ENCODE data around the gene IFITM2. TPM values are rescaled to one million over a fixed set of nuclear protein-coding genes. Genes with fewer than 3 reads are reported as not detected.
"Not testable (repeated sequence)": the region's sequence is repeated elsewhere in the genome, so short reads cannot be mapped to it uniquely, and the experiment has no call there.

IFITM2 gene
- total RNA-seq, 2 experiments from 2014 or later, result 1,890 to 1,949 TPM

DNA sequence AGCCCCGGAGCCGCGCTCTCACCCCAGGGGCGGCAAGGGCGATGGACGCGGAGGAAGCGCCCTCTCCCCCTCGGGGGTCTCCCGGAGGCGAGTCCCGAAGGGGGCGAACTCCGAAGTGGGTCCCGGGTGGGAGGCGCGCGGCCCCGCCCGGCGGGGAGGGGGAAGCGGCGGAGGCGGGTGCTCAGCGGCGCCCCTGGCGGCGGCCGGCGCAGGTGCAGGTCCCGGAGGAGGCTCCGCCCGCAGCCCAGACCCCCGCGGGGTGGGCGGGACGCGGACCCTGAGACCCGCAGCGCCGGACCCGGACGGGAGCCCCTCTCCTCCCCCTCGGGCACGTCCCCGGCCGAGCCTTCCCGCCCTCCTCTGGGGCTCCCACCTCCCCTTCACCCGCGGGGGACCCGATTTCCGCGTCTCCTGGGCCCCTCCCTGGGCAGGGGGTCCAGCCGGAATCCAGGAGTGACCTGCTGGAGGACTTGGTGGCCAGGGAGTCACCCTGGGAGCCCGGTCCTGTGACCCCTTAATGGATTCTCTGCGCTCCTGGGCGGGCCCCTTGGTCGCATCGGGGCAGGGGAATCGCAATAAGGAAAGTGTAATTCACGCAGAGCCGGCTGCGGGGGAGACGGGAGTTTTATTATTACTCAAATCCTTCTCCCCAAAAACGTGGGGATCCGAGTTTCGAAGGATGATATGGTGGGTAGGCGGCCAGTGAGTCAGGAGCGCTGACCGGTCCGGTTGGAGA, 3.6 kb downstream of the IFITM2 start:
- not testable (repeated sequence) for H3K9me3 Mint-ChIP-seq, DNase-seq, H3K27me3 Mint-ChIP-seq
- H3K27ac Mint-ChIP-seq, result peak overlapping the region; percentile 100
- peaks cover 23% of the 10 kb centered on the region for H3K4me1 Mint-ChIP-seq
- peaks cover 42% of the 10 kb centered on the region for H3K36me3 Mint-ChIP-seq
- H3K4me3 Mint-ChIP-seq, result peak overlapping the region; percentile 97
- POLR2A ChIA-PET, result interaction anchor here (1.0 to 7.2 kb wide), 15 partner anchors 9 to 195 kb away, joined by 3 to 200 read pairs (median 11); partner anchors contain the start of genes BET1L, IFITM5, NLRP6 and PGGHG
- peak; percentile 1 for ATAC-seq (ENCODE audit: low read depth)

DNA sequence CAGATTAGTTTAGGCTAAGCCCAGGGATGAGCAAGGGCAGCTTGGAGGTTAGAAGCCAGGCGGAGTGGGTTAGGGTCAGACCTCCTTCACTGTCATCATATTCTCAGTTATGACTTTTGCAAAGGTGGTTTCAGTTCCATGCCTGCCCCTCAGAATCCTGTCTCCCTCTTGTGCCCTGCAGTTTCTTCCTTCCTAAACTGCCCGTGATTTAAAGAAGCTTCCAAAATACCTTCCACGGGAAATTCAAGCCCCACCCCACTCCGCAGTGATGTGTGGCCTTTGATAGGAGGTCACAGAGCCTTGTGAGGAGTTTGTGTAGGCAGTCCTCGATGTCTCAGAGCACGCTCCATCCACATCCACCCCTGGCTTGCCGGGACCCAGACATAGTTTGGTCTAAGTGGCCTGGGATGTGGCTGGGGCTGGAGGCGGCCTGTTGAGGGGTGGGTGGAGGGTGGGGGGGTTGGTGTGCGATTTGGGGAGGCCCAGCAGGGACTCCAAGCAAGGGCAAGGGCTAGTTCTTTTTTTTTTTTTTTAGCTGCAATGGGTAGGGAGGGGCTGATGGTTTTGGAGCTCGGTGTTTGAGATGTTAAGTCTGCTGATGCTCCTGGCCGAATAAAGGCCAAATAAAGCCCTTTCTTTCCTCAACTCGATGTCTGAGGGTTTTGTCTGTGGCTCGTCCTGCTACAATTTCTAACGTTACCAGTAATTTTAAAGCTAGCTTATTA, 4.6 kb downstream of the IFITM2 start:
- Mint-ChIP-seq H3K27me3 (no peaks in the 10 kb centered on the region), H3K4me3 (peak overlapping the region; percentile 97), H3K9me3 (no peaks in the 10 kb centered on the region), H3K4me1 (peaks cover 22% of the 10 kb centered on the region), H3K36me3 (peaks cover 52% of the 10 kb centered on the region), H3K27ac (peak overlapping the region; percentile 100)
- peak; percentile 6 for ATAC-seq (ENCODE audit: low read depth)
- POLR2A ChIA-PET, result interaction anchor here (0.5 to 7.2 kb wide), 25 partner anchors 8 to 223 kb away, joined by 3 to 200 read pairs (median 6); partner anchors contain the start of genes BET1L, HRAS, IFITM5 and NLRP6
- no peak for DNase-seq

DNA sequence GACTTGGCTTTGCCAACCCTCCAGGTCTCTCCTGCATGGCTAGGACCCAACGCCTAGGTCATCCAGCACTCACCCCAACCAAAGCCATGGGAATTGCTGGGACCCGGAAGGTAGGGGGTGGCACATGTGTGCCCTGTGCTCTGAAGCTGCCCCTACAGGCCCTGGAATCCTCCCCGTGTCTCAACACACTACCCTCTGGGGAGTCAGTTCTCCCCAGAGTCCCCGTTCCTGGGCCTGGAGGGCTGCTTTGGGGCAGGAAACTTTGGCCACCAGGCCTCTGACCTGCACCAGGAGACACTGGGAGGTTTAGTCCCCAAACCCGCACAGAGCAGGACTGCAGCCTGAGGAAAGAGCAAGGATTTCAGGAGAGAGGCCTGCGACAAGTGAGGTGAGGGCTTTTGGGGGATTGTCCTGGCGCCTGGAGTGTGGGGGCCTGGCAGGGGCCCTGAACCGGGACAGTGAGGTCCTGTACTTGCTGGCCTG, 5.7 kb downstream of the IFITM2 start:
- H3K27me3 Mint-ChIP-seq, result no peaks in the 10 kb centered on the region
- no peaks in the 10 kb centered on the region for H3K9me3 Mint-ChIP-seq
- H3K4me3 Mint-ChIP-seq, result peak overlapping the region; percentile 97
- DNase-seq, result no peak
- peaks cover 57% of the 10 kb centered on the region for H3K36me3 Mint-ChIP-seq
- POLR2A ChIA-PET, result interaction anchor here (0.5 to 7.2 kb wide), 13 partner anchors 8 to 106 kb away, joined by 3 to 200 read pairs (median 19); partner anchors contain the start of genes BET1L, IFITM5, NLRP6 and PGGHG
- H3K27ac Mint-ChIP-seq, result peak overlapping the region; percentile 100
- H3K4me1 Mint-ChIP-seq, result peaks cover 26% of the 10 kb centered on the region
- ATAC-seq (ENCODE audit: low read depth), result no peak

DNA sequence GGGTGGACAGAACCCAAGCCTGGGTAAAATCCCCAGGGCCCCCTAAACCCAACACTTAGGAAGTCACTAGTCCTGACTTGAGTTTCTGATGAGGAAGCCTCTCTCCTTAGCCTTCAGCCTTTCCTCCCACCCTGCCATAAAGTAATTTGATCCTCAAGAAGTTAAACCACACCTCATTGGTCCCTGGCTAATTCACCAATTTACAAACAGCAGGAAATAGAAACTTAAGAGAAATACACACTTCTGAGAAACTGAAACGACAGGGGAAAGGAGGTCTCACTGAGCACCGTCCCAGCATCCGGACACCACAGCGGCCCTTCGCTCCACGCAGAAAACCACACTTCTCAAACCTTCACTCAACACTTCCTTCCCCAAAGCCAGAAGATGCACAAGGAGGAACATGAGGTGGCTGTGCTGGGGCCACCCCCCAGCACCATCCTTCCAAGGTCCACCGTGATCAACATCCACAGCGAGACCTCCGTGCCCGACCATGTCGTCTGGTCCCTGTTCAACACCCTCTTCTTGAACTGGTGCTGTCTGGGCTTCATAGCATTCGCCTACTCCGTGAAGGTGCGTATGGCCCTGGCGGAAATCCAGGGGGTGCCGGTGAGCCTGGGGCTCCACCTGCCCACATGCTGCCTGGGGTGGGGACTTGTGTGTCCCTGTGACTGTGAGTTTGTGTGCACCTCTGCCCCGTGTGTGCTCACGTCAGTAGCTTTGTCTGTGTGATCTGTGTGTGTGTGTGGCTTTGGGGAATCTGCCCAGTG, 6.4 kb downstream of the IFITM2 start, which contains the start of gene IFITM1:
TSS of gene IFITM1 (plus strand) at position 254 of the 767 bp plus-strand sequence. CDS start at position 385, 131 bp downstream.
- H3K4me3 Mint-ChIP-seq, result peak within 1 kb of the TSS; percentile 97
- no peaks in the 10 kb centered on the region for H3K27me3 Mint-ChIP-seq
- H3K27ac Mint-ChIP-seq, result peak within 1 kb of the TSS; percentile 100
- H3K36me3 Mint-ChIP-seq, result peaks cover 50% of the 10 kb centered on the region
- no peaks in the 10 kb centered on the region for H3K9me3 Mint-ChIP-seq
- peak; percentile 41 for ATAC-seq (ENCODE audit: low read depth)
- DNase-seq, result peak; percentile 78
- peaks cover 26% of the 10 kb centered on the region for H3K4me1 Mint-ChIP-seq
- POLR2A ChIA-PET, result interaction anchor here (0.5 to 7.2 kb wide), 10 partner anchors 8 to 46 kb away, joined by 5 to 200 read pairs (median 66); partner anchors contain the start of genes IFITM2, IFITM5, NLRP6 and PGGHG

- not testable (repeated sequence) for H3K9me3 Mint-ChIP-seq; ATAC-seq (ENCODE audit: low read depth); DNase-seq; H3K27me3 Mint-ChIP-seq
- Mint-ChIP-seq H3K4me1 (peaks cover 24% of the 10 kb centered on the region), H3K36me3 (peaks cover 46% of the 10 kb centered on the region), H3K4me3 (peak overlapping the region; percentile 97), H3K27ac (peak overlapping the region; percentile 100)
- POLR2A ChIA-PET, result interaction anchor here (1.7 to 7.2 kb wide), 7 partner anchors 9 to 46 kb away, joined by 12 to 200 read pairs (median 100); partner anchors contain the start of genes IFITM2, IFITM5, NLRP6 and PGGHG
These were observed 6.9 kb downstream of the IFITM2 start for GRCh38 chr11:314554-314875.

DNA sequence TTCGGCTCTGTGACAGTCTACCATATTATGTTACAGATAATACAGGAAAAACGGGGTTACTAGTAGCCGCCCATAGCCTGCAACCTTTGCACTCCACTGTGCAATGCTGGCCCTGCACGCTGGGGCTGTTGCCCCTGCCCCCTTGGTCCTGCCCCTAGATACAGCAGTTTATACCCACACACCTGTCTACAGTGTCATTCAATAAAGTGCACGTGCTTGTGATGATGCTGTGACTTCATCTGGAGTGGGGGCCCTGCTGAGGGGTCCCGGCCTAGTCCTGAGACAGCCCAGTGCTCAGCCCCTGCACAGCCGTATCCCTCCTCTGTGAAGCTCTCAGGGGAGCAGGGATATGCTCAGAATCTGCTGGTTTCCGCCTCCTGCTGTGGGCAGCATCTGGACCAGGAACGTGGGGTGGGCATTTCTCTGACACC, 7.5 kb downstream of the IFITM2 start:
- POLR2A ChIA-PET, result interaction anchor here (0.9 to 7.2 kb wide), 14 partner anchors 9 to 221 kb away, joined by 3 to 200 read pairs (median 16); partner anchors contain the start of genes BET1L, HRAS, IFITM2 and IFITM5
- ATAC-seq (ENCODE audit: low read depth) (no peak), DNase-seq (peak; percentile 63)
- peak overlapping the region; percentile 100 for H3K27ac Mint-ChIP-seq
- H3K9me3 Mint-ChIP-seq, result no peaks in the 10 kb centered on the region
- H3K4me1 Mint-ChIP-seq, result peaks cover 25% of the 10 kb centered on the region
- peaks cover 43% of the 10 kb centered on the region for H3K36me3 Mint-ChIP-seq
- no peaks in the 10 kb centered on the region for H3K27me3 Mint-ChIP-seq
- H3K4me3 Mint-ChIP-seq, result peak overlapping the region; percentile 97

GRCh38 chr11:315516-315994, 7.9 kb downstream of the IFITM2 start:
- POLR2A ChIA-PET, result interaction anchor here (0.9 to 7.2 kb wide), 14 partner anchors 10 to 220 kb away, joined by 3 to 200 read pairs (median 16); partner anchors contain the start of genes BET1L, HRAS, IFITM2 and IFITM5

DNA sequence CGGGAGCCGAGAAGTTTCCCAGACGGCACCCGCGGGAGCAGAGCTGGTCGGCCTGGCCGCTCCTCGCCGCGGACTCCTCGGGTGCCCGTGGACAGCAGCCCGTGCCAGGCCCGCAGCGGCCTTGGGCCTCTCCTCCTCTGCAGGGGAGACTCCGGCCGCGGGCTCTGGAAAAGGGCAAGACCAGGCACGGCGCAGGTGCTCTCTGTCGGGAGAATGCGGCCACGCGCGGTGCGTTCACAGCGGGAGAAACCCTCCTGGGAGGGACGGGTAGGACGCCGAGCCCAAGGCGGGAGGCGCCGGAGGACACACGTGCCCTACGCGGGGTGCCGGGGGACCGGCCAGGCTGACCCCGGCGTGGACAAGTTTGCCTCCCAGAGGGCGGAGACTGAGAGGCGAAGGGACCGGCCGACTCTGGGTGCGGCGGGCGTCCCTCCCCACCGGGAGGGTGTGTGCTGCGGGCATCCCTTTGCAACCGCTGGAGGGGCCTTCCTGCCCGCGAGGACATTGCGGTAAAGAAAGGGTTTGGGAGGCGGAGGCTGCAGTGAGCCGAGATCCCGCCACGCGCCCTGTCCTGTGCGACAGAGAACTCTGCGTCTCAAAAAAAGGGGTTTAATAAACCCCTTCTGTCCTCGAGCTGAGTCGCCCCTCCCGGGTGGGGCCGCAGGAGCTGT, 8.6 kb downstream of the IFITM2 start:
- Mint-ChIP-seq H3K4me3 (peak overlapping the region; percentile 97), H3K27ac (peak overlapping the region; percentile 97), H3K9me3 (no peaks in the 10 kb centered on the region), H3K36me3 (peaks cover 48% of the 10 kb centered on the region), H3K27me3 (no peaks in the 10 kb centered on the region), H3K4me1 (peaks cover 29% of the 10 kb centered on the region)
- ATAC-seq (ENCODE audit: low read depth), result no peak
- DNase-seq, result peak; percentile 78
- POLR2A ChIA-PET, result interaction anchor here (0.6 to 7.2 kb wide), 28 partner anchors 7 to 260 kb away, joined by 3 to 200 read pairs (median 6); partner anchors contain the start of genes BET1L, HRAS, IFITM2 and IFITM5

More at GRCh38 chr11:315516-315994, 7.9 kb downstream of the IFITM2 start:
- H3K4me1 Mint-ChIP-seq, result peaks cover 29% of the 10 kb centered on the region
- peaks cover 48% of the 10 kb centered on the region for H3K36me3 Mint-ChIP-seq
- H3K27me3 Mint-ChIP-seq, result no peaks in the 10 kb centered on the region
- no peaks in the 10 kb centered on the region for H3K9me3 Mint-ChIP-seq
- H3K4me3 Mint-ChIP-seq, result peak overlapping the region; percentile 97
- ATAC-seq (ENCODE audit: low read depth) (no peak), DNase-seq (no peak)
- peak overlapping the region; percentile 100 for H3K27ac Mint-ChIP-seq

DNA sequence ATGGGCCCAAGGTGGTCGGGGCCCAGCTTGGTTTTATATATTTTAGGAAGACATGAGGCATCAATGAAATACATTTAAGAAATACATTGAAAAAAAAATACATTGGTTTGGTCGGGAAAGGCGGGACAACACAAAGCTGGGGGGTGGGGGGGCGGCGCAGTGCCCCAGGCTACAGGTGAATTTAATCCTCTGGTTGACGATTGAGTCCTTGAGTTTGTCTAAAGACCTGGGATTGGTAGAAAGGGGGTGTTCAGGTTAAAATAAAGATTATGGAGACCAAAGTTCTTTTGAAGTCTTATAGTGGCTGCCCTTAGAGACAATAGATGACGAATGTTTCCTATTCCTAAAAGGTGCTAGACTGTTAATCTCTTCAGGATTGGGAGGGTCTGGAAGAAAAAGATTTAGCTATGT, 9.3 kb downstream of the IFITM2 start:
- peak overlapping the region; percentile 97 for H3K27ac Mint-ChIP-seq
- peak overlapping the region; percentile 97 for H3K4me3 Mint-ChIP-seq
- POLR2A ChIA-PET, result interaction anchor here (0.6 to 7.2 kb wide), 24 partner anchors 8 to 259 kb away, joined by 3 to 200 read pairs (median 6); partner anchors contain the start of genes BET1L, HRAS, IFITM2 and IFITM5
- peaks cover 28% of the 10 kb centered on the region for H3K4me1 Mint-ChIP-seq
- no peaks in the 10 kb centered on the region for H3K27me3 Mint-ChIP-seq
- DNase-seq, result no peak
- no peaks in the 10 kb centered on the region for H3K9me3 Mint-ChIP-seq
- no peak for ATAC-seq (ENCODE audit: low read depth)
- peaks cover 47% of the 10 kb centered on the region for H3K36me3 Mint-ChIP-seq

- Mint-ChIP-seq H3K36me3 (peaks cover 46% of the 10 kb centered on the region), H3K4me1 (peaks cover 26% of the 10 kb centered on the region)
These were observed 10.2 kb downstream of the IFITM2 start for GRCh38 chr11:317668-318404.

More at GRCh38 chr11:317668-318404, 10.2 kb downstream of the IFITM2 start:
- not testable (repeated sequence) for H3K9me3 Mint-ChIP-seq; ATAC-seq (ENCODE audit: low read depth); H3K27me3 Mint-ChIP-seq
- DNase-seq, result peak; percentile 49
- peak overlapping the region; percentile 97 for H3K27ac Mint-ChIP-seq
- POLR2A ChIA-PET, result interaction anchor here (0.9 to 7.2 kb wide), 19 partner anchors 7 to 131 kb away, joined by 3 to 200 read pairs (median 8); partner anchors contain the start of genes BET1L, IFITM2, IFITM5 and NLRP6
- H3K4me3 Mint-ChIP-seq, result peak overlapping the region; percentile 97

All from activated naive CD8-positive, alpha-beta T cell treated with anti-CD3 and anti-CD28 coated beads, Interleukin-2, amount 10 ng/mL, durations not matched to agents 7 days and 5 days (primary cell).